ENCODE data around the gene KSR2. TPM values are rescaled to one million over a fixed set of nuclear protein-coding genes. Genes with fewer than 3 reads are reported as not detected.

Gene KSR2
- total RNA-seq, 1 donor from 2014 or later: 0.25 TPM

DNA sequence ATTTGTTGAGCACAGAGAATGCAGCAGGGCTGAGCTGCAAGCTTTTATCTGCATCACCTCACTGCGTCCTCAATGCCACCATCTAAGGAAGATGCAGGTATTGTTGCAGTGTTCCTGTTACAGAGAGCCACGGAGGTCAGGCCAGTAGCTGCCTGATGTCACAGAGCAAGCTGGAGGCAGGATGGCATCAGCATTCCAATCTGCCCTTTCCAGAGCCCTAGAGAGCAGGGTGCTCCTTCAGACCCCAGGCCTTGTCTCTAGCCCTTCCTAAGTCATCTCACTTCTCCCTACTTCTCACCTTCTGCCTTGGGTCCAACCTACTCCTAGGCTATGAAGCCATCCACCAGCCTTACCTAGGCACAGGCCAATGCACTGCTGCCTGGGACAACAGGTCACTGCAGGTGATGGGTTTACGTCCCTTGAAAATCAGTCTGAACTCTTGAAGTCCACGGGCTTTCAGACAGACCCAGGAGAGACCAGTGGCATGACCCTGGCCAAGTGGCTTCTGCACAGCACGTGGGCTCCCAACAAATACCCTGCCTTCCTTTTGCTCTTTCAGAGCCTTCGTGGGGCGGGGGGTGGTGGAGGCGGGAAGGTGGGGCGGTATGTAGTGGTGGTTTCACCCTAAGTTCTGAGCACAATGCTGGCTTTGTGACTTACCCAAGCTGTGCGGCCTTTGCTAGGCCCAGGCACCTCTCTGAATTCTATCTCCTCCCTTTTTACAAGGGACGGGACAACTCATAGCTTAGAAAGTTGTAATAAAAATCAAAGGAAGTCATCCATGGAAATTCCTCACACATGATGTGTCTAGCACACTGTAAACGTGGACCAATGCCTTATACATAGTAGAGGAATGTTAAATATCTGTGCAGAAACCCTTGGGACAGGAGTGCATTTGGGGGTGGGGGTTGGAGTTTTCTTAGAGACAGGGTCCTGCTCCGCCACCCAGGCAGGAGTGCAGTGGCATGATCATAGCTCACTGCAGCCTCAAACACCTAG, 136.0 kb downstream of the KSR2 start:
- TF ChIP-seq POLR2AphosphoS5 (IDR thresholded peaks at IDR 0.05; ENCODE audit: insufficient read depth in 1 of 2, low read depth in 1 of 2): no peak
- TF ChIP-seq, protein P1, sequence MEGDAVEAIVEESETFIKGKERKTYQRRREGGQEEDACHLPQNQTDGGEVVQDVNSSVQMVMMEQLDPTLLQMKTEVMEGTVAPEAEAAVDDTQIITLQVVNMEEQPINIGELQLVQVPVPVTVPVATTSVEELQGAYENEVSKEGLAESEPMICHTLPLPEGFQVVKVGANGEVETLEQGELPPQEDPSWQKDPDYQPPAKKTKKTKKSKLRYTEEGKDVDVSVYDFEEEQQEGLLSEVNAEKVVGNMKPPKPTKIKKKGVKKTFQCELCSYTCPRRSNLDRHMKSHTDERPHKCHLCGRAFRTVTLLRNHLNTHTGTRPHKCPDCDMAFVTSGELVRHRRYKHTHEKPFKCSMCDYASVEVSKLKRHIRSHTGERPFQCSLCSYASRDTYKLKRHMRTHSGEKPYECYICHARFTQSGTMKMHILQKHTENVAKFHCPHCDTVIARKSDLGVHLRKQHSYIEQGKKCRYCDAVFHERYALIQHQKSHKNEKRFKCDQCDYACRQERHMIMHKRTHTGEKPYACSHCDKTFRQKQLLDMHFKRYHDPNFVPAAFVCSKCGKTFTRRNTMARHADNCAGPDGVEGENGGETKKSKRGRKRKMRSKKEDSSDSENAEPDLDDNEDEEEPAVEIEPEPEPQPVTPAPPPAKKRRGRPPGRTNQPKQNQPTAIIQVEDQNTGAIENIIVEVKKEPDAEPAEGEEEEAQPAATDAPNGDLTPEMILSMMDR (IDR thresholded peaks at IDR 0.05): no peak
- TF ChIP-seq POLR2A (IDR thresholded peaks at IDR 0.05): no peak
- intact Hi-C loops (cut with DNase I): no loop called here
- Histone ChIP-seq H3K4me3 (no peak overlapping the region), H3K4me1 (no peaks in the 10 kb centered on the region), H3K9me3 (no peaks in the 10 kb centered on the region), H3K27me3 (no peaks in the 10 kb centered on the region), H3K36me3 (no peaks in the 10 kb centered on the region), H3K27ac (no peak overlapping the region)
- no peak for DNase-seq (ENCODE audit: extremely low spot score in 2 of 2)

DNA sequence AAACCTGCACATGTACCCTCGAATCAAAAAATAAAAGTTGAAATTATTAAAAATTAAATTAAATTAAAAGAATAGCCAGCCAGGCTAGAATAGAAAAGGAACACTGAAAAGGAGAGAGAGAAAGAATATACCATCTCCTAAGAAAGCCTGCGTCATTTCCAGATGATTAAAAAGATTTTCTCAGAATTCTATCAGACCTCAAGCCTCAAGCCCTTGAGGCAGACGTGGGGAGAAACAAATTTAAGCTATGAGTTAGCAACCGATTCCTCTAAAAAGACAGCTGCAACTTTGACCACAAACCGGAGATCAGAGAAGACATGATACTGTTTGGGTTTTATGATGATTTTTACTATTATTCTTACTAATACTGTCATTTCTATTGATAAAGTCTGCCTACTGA, 138.3 kb downstream of the KSR2 start:
- Histone ChIP-seq H3K27ac (no peak overlapping the region), H3K4me1 (no peaks in the 10 kb centered on the region), H3K36me3 (no peaks in the 10 kb centered on the region), H3K27me3 (no peaks in the 10 kb centered on the region), H3K9me3 (no peaks in the 10 kb centered on the region), H3K4me3 (no peak overlapping the region)
- intact Hi-C loops (cut with DNase I): no loop called here
- no peak for DNase-seq (ENCODE audit: extremely low spot score in 2 of 2)
- TF ChIP-seq, protein P1 (IDR thresholded peaks at IDR 0.05): no peak
- TF ChIP-seq POLR2AphosphoS5 (IDR thresholded peaks at IDR 0.05; ENCODE audit: insufficient read depth in 1 of 2, low read depth in 1 of 2) (no peak), POLR2A (IDR thresholded peaks at IDR 0.05) (no peak)

- TF ChIP-seq POLR2AphosphoS5 (IDR thresholded peaks at IDR 0.05; ENCODE audit: insufficient read depth in 1 of 2, low read depth in 1 of 2) (no peak), POLR2A (IDR thresholded peaks at IDR 0.05) (no peak)
- TF ChIP-seq, protein P1 (IDR thresholded peaks at IDR 0.05): no peak
- H3K4me1 ChIP-seq: no peaks in the 10 kb centered on the region
- intact Hi-C loops (cut with DNase I): no loop called here
- no peaks in the 10 kb centered on the region for H3K9me3 ChIP-seq
- no peak overlapping the region for H3K4me3 ChIP-seq
- no peaks in the 10 kb centered on the region for H3K27me3 ChIP-seq
- no peak overlapping the region for H3K27ac ChIP-seq
- no peaks in the 10 kb centered on the region for H3K36me3 ChIP-seq
- no peak for DNase-seq (ENCODE audit: extremely low spot score in 2 of 2)
These were observed 139.7 kb downstream of the KSR2 start for GRCh38 chr12:117829108-117829507.

DNA sequence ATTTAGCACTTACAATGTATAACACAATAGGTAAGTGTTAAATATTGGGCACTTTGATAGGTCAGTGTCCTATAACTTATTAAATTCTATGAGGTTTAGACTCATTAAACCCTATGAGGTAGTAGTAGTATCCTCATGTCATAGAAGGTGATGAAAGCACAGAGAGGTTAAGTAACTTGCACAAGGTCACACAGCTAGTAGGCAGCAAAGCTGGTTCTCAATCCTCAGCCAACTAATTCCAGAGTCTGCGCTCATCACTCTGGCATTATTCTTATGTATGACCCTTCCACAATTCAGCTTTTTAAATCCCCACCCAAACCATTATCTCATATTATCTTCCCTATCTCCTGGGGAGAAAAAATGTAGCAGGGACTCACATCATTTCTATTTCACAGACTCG, 141.1 kb downstream of the KSR2 start:
- Histone ChIP-seq H3K9me3 (no peaks in the 10 kb centered on the region), H3K27me3 (no peaks in the 10 kb centered on the region), H3K36me3 (no peaks in the 10 kb centered on the region), H3K27ac (no peak overlapping the region), H3K4me1 (no peaks in the 10 kb centered on the region), H3K4me3 (no peak overlapping the region)
- intact Hi-C loops (cut with DNase I): no loop called here
- no peak for DNase-seq (ENCODE audit: extremely low spot score in 2 of 2)
- no peak for TF ChIP-seq POLR2A (IDR thresholded peaks at IDR 0.05)
- TF ChIP-seq, protein P1 (IDR thresholded peaks at IDR 0.05): no peak
- TF ChIP-seq POLR2AphosphoS5 (IDR thresholded peaks at IDR 0.05; ENCODE audit: insufficient read depth in 1 of 2, low read depth in 1 of 2): no peak

- no peaks in the 10 kb centered on the region for H3K9me3 ChIP-seq
- no peaks in the 10 kb centered on the region for H3K27me3 ChIP-seq
- no peak overlapping the region for H3K27ac ChIP-seq
- H3K4me3 ChIP-seq: no peak overlapping the region
- no peaks in the 10 kb centered on the region for H3K36me3 ChIP-seq
- no peak for TF ChIP-seq POLR2A (IDR thresholded peaks at IDR 0.05)
- intact Hi-C loops (cut with DNase I): no loop called here
- H3K4me1 ChIP-seq: no peaks in the 10 kb centered on the region
- DNase-seq (ENCODE audit: extremely low spot score in 2 of 2): no peak
These were observed 143.0 kb downstream of the KSR2 start for GRCh38 chr12:117825827-117826226.
